Fibroblast of mammary gland (primary cell): ENCODE results near the gene POU3F3.

Experiments used
- DNase-seq: peaks from one replicate; pipeline ENCODE4 v3.0.0-alpha.2; 2010; ENCODE audit warnings: low read depth
- H3K4me3 ChIP-seq: 2 replicates; pipeline ENCODE4 v1.5.1; 2011; ENCODE audit warnings: low read depth, mild to moderate bottlenecking, low read length, moderate library complexity; ENCODE audit not compliant: control insufficient read depth
- CTCF ChIP-seq: conservative IDR thresholded peaks from 2 replicates; pipeline ENCODE4 v1.5.1; 2011; ENCODE audit warnings: low read depth, low read length, inconsistent platforms; ENCODE audit not compliant: control insufficient read depth, insufficient read depth

Gene POU3F3

GRCh38 chr2:104846786-104847585, 6.9 kb upstream of the POU3F3 start:
- H3K4me3 ChIP-seq: no peak overlapping the region
- TF ChIP-seq CTCF: no peak
- no peak for DNase-seq

- no peak for DNase-seq
- no peak for TF ChIP-seq CTCF
- no peak overlapping the region for H3K4me3 ChIP-seq
Measured at GRCh38 chr2:104847586-104848160, 6.2 kb upstream of the POU3F3 start.

- no peak overlapping the region for H3K4me3 ChIP-seq
- TF ChIP-seq CTCF: no peak
- DNase-seq: no peak
Measured at GRCh38 chr2:104848526-104848925, 5.4 kb upstream of the POU3F3 start.

- no peak overlapping the region for H3K4me3 ChIP-seq
- TF ChIP-seq CTCF: no peak
- DNase-seq: no peak
Measured at GRCh38 chr2:104849101-104849500, 4.8 kb upstream of the POU3F3 start.

GRCh38 chr2:104849618-104850141, 4.2 kb upstream of the POU3F3 start:
- no peak overlapping the region for H3K4me3 ChIP-seq
- peak; percentile 68 for DNase-seq

More at GRCh38 chr2:104849618-104850141, 4.2 kb upstream of the POU3F3 start:
- peak; percentile 69 for TF ChIP-seq CTCF
